Epithelial cell of proximal tubule (primary cell): ENCODE data around the gene SHQ1. TPM values are rescaled to one million over a fixed set of nuclear protein-coding genes. Genes with fewer than 3 reads are reported as not detected.
"Not testable (repeated sequence)": the region's sequence is repeated elsewhere in the genome, so short reads cannot be mapped to it uniquely, and the experiment has no call there.

Experiments used
- DNase-seq: peaks from one replicate; pipeline ENCODE4 v3.0.0-alpha.2; 2011; ENCODE audit warnings: low read depth
- H3K4me3 ChIP-seq: 2 replicates; pipeline ENCODE4 v1.5.1; 2011; ENCODE audit warnings: low read depth, mild to moderate bottlenecking, low read length
- total RNA-seq: library from RNA; depleted of rRNA; stranded (reverse); fragments of >200 nt; gene quantifications from 2 replicates; pipeline ENCODE4 v1.2.3, GENCODE V29; 2015
- TF ChIP-seq, protein P1 (sequence below): conservative IDR thresholded peaks from 2 replicates; pipeline ENCODE4 v1.5.1; 2012; ENCODE audit warnings: low read depth, mild to moderate bottlenecking, low read length

The SHQ1 gene
- total RNA-seq, 1 donor from 2014 or later, result 15.2 TPM

DNA sequence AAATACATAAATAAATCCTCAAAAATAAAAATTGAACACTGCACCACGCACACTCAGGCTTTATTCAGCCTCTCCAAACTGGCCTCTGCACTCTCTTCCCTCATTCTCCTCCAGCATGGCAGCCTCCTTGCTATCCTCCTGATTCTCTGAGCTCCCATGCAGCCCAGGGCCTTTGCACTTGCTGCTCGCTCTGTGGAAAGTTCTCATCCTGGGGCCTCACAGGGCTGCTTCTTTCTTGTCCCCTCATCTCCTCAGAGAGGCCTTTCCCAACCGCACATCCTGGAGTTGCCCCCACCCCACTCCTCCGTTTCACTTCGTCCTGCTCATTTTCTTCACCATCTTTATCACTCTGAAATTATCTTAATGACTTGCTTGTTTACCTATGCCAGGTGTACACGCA lies 123.0 kb downstream of the SHQ1 start:
- H3K4me3 ChIP-seq, result no peak overlapping the region
- DNase-seq, result no peak
- TF ChIP-seq, protein P1, sequence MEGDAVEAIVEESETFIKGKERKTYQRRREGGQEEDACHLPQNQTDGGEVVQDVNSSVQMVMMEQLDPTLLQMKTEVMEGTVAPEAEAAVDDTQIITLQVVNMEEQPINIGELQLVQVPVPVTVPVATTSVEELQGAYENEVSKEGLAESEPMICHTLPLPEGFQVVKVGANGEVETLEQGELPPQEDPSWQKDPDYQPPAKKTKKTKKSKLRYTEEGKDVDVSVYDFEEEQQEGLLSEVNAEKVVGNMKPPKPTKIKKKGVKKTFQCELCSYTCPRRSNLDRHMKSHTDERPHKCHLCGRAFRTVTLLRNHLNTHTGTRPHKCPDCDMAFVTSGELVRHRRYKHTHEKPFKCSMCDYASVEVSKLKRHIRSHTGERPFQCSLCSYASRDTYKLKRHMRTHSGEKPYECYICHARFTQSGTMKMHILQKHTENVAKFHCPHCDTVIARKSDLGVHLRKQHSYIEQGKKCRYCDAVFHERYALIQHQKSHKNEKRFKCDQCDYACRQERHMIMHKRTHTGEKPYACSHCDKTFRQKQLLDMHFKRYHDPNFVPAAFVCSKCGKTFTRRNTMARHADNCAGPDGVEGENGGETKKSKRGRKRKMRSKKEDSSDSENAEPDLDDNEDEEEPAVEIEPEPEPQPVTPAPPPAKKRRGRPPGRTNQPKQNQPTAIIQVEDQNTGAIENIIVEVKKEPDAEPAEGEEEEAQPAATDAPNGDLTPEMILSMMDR, result no peak

DNA sequence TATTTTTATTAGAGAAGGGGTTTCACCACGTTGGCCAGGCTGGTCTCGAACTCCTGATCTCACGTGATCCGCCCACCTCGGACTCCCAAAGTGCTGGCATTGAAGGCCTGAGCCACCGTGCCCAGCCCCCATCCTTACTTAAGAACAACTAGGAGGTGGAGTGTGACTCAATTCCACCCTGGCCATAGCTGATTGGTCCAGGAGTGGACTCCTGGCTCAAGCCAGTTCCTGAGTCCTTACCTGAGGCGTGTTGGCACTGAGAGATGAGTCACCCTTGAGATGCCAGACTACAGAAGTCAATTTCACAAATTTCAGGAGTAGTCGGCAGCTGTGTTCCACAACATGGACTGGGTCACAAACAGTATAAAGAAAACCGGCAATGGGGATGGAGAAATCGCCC lies 124.2 kb downstream of the SHQ1 start:
- TF ChIP-seq, protein P1, result no peak
- H3K4me3 ChIP-seq, result no peak overlapping the region
- no peak for DNase-seq

DNA sequence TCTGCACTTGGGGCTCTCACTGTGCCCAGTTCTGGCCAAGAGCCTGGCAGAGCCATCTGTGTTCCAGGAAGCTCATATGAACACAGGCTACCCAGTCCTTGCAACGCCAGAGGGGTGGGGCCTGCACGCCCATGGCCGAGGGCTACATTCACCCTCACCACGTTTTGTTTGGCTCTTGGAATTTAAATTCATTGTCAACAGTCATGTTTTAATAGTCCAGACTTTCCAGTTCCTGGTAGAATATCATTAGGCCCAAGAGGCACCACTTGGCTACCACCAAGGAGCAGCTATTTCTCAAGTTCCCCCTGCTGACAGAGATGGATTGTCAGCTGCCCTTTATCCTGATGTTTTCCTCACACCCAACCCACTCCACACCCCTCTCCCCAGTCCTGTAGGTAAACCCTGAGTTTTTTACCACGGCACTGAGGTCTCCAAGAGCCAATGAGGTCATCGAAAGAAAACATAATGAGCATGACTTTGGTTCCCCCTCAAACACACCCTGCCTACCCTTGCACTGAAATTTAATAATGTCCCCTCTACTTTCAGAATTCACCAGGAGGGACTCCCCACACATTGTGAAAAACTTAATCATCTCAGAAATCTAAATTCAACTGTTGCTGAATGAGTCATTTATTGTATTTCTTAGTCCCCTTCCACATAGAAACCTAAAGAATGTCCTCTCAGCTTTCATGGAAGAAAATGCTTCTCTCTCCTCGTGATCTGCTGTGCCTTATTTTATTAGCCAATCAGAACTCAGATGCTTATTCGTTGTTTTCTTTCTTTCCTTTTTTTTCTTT lies 125.1 kb downstream of the SHQ1 start:
- DNase-seq, result no peak
- TF ChIP-seq, protein P1, result no peak
- no peak overlapping the region for H3K4me3 ChIP-seq

DNA sequence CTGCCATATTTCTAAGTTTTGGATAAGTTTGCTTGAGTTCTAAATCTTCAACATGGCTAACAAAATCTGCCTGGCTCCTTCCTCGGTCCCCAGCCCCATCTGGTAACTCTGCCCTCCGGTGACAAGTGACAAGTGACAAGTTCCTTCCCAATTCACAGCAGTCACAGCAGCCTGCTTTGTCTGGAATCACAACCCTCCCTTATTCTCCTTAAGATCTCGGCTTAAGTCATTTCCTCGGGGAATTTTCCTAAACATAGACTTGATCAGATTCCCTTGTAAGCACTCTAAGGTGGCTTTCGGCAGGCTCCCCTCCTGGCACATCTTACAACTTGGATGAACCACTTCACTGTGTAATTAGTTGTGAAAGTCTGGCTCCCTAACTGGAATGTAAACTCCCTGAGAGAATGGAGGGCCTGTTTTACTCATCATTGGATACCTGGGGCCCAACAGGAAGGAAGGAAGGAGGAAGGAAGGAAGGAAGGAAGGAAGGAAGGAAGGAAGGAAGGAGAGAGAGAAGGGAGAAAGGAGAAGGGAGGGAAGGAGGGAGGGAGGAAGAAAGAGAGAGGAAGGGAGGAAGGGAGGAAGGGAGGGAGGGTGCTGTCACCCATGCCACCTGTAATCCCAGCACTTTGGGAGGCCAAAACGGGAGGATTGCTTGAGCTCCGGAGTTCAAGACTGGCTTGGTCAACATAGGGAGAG lies 126.4 kb downstream of the SHQ1 start:
- TF ChIP-seq, protein P1, result no peak
- DNase-seq, result no peak
- H3K4me3 ChIP-seq, result no peak overlapping the region

DNA sequence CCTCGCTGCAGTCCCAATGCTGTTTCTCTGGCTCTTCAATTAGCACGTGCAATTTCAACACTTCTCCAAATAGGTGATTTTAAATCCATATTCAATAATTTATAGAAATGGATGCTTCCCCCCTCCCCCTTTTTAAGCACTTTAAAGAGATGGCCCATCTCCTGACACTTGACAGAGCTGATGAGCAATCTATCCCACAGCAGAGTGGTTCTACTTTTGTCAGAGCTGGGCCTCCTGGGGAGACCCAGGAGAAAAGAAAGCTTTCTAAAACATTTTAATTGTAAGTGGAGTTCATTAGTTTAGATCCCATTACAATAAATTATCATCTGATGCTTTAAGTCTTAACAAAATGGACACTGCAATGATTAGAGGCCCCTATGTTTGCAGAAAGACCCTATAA lies 127.7 kb downstream of the SHQ1 start:
- TF ChIP-seq, protein P1, result no peak
- DNase-seq, result no peak
- H3K4me3 ChIP-seq, result no peak overlapping the region

DNA sequence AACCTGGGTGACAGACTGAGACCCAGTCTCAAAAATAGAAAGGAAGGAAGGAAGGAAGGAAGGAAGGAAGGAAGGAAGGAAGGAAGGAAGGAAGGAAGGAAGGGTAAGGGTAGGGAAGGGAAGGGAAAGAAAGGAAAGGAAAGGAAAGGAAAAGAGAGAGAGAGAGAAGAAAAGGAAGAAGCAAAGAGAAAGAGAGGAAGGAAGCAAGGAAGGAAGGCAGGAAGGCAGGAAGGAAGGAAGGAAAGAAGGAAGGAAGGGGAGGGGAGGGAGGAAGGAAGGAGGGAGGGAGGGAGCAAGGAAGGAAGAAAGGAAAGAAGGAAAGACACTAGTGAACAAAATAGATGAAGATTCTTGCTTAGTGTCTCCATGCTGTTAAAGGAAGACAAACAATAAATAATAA lies 129.1 kb downstream of the SHQ1 start:
- DNase-seq, result no peak
- TF ChIP-seq, protein P1, result no peak
- no peak overlapping the region for H3K4me3 ChIP-seq

DNA sequence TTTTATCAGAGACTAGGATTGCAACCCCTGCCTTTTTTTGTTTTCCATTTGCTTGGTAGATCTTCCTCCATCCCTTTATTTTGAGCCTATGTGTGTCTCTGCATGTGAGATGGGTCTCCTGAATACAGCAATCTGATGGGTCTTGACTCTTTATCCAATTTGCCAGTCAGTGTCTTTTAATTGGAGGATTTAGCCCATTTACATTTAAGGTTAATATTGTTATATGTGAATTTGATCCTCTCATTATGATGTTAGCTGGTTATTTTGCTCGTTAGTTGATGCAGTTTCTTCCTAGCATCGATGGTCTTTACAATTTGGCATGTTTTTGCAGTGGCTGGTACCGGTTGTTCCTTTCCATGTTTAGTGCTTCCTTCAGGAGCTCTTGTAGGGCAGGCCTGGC lies 134.1 kb downstream of the SHQ1 start:
- not testable (repeated sequence) for DNase-seq, H3K4me3 ChIP-seq

DNA sequence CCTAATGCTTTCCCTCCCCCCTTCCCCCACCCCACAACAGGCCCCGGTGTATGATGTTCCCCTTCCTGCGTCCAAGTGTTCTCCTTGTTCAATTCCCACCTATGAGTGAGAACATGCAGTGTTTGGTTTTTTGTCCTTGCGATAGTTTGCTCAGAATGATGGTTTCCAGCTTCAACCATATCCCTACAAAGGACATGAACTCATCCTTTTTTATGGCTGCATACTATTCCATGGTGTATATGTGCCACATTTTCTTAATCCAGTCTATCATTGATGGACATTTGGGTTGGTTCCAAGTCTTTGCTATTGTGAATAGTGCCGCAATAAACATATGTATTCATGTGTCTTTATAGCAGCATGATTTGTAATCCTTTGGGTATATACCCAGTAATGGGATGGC lies 137.8 kb downstream of the SHQ1 start:
- DNase-seq, H3K4me3 ChIP-seq: not testable (repeated sequence)
